PC-9 (cell line): Measurements from ENCODE around the gene PRDX4.

Experiments used
- CTCF ChIP-seq: fragments of 200-600 bp; sonication (generic); conservative IDR thresholded peaks from 2 replicates; pipeline ENCODE4 v1.6.1; 2017; ENCODE audit warnings: mixed run types, antibody characterized with exemption, mild to moderate bottlenecking, moderate library complexity
- EZH2 ChIP-seq: fragments of 200-600 bp; sonication (generic); IDR thresholded peaks from 2 replicates; pipeline ENCODE4 v1.8.0; 2017; ENCODE audit warnings: antibody characterized with exemption, low read depth

DNA sequence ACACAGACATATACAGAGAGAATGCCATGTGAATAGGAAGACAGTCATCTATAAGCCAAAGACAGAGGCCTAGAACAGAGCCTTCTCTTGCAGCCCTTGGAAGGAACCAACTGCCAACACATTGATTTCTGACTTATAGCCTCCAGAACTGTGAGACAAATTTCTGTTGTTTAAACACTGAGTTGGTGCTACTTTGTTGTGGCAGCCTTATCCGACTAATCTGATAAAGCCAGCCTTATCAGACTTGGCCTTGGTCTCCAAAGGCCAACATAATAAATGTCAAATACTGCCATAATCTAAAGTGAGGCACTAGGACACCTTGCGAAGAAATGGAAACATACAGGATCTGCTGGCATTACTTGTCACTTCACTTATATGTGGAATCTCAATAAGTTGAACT, 24.3 kb upstream of the PRDX4 start:
- TF ChIP-seq CTCF: no peak
- TF ChIP-seq EZH2: no peak
